Measurements from ENCODE around the gene GCSAM.

GCSAM gene, protein sequence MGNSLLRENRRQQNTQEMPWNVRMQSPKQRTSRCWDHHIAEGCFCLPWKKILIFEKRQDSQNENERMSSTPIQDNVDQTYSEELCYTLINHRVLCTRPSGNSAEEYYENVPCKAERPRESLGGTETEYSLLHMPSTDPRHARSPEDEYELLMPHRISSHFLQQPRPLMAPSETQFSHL

DNA sequence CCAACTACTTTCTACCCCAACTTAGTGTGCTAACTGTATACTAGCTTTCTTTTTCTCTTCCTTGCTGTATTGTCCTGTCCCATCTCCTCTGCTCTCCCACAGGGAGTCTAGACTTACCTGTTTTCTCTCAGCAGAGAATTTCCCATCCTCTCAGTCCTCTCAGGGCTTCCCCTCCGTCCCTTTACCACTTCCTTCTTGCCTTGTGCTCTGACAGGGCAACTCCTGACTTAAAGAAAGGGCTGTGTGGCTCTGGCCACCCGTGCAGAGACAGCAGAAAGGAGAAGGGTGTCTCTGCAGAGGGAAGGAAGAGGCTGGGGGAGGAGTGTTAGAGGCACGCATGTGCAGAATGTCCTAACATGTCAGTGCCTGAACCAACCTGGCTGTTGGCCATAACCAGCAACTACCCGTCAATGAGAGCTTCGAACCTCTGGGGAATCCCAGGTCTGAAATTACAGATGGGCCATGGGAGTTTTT, at the start of gene GCSAM:
TSS of gene GCSAM (minus strand) at position 274 of the 474 bp plus-strand sequence. CDS start at position 146, 128 bp downstream.
- peak; percentile 68 for DNase-seq

DNA sequence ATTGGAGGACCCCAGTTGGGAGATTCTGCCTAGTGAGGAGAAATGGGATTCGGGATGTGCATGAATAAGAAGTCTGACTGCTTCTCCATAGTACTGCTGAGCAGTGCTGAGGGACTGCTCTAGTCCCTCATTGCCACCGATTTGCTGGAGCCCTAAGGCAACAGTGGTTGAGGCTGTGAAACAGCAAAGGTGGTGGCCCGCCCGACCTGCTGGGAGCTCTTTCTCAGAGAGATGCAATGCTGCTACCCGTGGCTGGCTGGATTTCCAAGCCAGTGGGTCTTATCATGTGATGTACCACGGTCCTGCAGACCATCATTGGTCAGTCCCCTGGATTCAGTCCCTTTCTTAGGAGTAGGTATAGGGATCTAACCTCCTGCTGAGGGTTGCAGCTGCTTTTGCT, 42.6 kb upstream of the GCSAM start:
- no peak for DNase-seq

DNA sequence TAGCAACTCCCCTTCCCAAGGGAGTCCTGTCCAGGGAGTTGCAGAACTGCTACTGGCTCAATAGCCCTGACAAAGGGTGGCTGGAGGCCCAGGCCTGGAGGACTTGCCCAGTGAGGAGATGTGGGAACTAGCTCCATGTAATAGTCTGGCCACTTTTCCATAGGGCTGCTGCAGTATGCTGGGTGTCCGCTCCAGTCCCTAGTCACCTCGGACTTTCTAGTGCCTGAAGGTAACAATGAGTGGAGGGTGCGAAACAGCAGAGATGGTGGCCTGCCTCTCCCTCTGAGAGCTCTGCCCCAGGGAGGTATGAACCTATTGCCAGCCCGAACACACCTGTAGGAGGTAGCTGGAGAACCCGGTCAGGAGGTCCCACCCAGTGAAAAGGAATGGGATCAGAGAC, 42.0 kb upstream of the GCSAM start:
- DNase-seq, result no peak

DNA sequence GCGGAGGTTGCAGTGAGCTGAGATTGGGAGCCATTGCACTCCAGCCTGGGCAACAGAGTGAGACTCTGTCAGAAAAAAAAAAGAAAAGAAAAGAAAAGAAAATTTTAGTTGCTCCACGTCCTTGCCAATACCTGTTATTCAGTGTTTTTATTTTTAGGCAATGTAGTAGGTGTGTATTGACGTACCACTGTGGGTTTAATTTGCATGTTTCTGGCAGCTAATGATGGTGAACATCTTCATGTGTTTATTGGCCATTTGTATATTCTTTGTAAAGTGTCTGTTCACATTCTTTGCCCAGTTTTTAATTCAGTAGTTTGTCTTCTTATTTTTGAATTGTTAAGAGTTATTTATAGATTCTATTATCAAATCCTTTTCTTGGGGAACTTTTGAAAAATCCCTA, 38.1 kb upstream of the GCSAM start:
- DNase-seq, result no peak

- no peak for DNase-seq
These were observed 37.0 kb upstream of the GCSAM start for GRCh38 chr3:112170046-112170445.

GRCh38 chr3:112167758-112168157, 34.7 kb upstream of the GCSAM start:
- DNase-seq, result no peak

GRCh38 chr3:112149136-112149535, 16.1 kb upstream of the GCSAM start:
- no peak for DNase-seq

- DNase-seq, result no peak
These were observed 10.6 kb upstream of the GCSAM start for GRCh38 chr3:112143689-112144088.

DNA sequence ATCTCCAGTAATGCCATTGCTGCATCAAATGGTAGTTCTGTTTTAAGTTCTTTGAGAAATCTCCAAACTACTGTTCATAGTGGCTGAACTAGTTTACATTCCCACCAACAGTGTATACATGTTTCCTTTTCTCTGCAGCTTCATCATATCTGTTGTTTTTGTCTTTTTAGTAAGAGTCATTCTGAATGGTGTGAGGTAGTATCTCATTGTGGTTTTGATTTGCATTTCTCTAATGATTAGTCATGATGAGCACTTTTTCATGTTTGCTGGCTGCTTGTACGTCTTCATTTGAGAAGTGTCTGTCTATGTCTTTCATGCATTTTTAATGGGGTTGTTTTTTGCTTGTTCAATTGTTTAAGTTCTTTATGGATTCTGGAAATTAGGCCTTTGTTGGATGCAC, 10.2 kb upstream of the GCSAM start:
- DNase-seq, result no peak

DNA sequence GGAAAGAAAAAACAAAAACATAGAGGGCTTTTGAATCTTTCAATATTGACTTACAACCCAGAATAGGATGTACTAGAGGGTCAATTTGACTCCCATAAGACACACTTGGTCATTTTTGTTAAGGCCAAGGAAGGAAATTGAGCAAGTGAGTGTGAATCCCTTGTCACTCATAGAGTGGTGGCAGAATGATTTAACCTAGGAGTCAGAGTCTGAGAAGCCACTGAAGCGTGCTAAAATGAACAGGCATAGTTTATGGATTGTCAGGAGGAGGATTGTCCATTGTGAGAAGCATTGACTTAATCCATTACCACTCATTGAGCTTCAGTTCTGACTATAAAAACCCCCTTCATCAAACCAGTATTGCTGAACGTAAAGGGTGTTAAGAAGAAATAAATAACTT, 8.2 kb upstream of the GCSAM start:
- no peak for DNase-seq

DNA sequence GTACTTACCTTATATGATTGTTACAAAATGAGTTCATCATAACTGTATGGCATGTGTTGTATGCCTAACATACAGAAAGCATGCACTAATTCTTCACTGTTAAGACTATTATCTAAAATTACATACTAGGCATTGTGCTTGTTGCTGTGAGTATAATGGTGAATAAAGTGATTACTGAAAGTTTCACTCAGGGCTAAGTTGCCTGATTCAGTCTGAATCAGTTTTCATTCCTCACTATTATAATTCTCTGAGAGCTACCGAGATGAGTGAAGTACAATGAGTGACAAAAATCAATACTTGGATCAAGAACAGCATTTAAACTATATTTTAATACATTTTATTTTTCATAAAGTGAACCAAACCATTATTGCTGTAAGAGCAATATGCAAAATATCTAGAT, 7.5 kb upstream of the GCSAM start:
- DNase-seq, result no peak

DNA sequence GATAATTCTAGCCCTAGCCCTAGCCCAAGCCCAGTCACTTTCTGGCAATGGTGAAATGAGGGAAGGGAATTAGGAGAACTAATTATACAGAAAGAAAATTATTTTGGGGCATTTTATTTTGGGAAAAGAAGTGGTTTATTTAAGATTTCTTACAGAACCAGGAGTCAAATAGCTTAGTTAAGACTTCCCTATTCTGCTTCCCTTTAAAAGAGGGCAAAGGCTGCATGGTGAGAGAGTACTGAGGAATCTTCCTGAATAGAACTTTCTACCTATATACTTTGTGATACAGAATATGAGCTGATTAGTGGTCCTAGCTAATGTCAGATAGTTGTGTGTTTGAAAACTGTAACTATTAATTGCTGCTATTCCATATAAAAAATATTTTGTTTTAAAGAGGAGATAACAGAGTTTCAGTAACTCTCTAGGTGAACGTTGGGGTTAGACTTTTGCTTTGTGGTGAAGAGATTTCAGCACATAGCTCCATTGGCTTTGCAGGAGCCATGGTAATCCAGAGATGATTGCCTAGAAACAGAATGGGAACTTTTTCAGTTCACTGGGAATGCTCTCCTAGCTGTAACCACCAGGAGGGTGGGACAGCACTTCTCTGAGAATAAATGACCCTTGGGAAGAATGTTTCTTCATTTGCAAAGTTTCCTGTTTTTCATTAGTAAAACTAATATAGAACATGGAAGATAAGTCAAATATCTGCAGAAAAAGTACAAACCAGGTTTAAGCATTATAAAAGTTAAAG, 5.3 kb upstream of the GCSAM start:
- DNase-seq, result no peak

DNA sequence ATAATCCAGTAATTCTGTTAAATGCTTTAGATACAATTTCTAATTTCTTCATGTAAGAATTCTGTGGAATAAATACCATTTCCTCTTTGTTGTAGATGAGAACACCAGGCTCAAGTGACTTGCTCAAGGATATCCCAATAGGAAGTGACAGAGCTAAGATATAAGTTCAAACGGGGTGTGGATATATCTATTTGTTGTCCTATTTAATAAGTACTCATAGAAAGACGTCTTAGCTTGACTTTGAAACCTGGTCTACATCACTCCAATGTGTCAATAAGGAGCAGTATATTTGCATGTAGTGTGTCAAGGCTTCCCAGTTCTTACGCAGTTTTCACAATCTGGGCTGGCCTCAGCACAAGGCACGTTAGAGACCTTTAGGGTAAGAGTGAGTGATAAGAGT, 4.7 kb upstream of the GCSAM start:
- DNase-seq, result no peak

GRCh38 chr3:112136959-112137693, 4.1 kb upstream of the GCSAM start:
- peak; percentile 51 for DNase-seq

DNA sequence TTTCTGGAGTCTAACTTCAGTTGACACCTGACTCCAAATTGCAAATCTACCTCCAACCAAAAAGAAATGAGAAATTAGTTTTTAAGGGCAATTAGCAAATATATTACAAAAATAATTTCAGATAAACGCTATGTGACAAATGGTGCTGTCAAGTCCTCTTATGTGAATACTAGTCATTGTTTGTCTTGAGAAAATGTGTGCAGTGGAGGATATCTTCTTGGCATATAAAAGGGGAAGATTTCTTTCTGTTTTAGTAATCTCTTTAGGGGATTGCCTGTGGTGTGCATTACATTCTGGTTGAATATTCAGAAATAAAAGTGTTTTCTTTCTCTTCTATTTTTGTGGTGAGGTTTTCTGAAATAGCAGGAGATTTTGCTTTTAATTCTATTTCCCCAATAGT, 3.0 kb upstream of the GCSAM start:
- DNase-seq, result no peak

DNA sequence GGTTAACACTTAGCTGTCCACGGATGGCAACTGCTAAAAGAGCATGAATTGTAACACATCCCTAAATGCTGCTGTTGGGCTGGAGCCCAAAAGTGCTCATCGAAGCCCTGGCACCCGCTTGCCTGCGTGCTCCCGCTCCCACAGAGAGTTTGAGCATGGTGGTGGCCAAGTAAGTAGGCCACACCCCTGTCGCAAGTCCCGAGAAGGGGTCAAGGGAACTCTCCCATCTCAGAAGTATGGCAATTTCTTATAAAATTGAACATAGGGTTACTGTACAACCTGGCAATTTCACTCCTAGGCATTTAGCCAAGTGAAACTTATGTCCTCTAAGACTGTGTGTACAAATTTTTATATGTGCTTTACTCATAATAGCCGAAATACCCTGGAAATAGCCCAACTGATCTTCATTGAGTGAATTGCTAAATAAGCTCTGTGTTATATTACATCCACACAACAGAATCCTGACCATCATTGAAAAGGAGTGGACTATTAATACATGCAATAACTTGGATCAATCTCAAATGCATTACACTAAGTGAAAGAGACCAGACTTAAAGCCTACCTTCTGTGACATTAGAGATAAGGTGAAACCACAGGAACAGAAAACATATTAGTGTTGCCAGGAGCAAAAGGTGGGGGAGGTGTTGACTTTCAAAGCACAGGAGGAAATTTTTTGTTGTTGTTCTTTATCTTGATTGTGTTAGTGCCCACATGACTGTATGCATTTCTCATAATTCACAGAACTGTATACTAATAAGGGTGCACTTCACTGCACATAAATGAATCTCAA, 1.5 kb upstream of the GCSAM start:
- DNase-seq, result no peak

DNA sequence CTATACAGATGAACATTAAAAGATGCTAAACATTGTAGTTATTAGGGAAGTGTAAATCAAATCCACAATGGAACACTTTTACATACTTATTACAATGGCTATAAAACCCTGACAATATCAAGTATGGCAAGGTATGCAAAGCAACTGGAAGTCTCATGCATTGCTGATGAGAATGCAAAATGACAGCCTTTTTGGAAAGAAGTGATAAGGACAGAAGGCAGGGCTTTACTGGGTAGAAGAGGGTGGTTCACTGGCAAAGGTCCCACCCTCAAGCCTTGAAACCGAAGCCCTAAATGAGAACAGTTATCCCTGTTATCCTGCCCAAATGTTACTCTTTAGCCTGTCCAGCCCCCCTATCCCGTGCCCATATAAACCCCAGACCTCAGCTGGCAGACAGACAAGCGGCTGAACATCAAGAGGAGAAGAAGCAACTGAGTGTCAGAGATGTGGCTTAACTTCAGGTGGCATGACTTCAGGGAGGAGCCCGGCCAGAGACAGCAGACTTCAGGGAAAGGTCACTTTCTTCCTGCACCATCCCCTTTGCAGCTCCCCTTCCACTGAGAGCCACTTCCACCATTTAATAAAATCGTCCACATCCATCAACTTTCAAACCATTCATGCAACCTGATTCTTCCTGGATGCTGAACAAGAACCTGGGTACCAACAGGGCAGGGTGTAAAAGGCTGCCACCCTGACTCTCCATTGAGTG, 732 bp upstream of the GCSAM start:
- DNase-seq, result no peak

GRCh38 chr3:112132554-112132953, 494 bp downstream of the GCSAM start:
- DNase-seq, result no peak

DNA sequence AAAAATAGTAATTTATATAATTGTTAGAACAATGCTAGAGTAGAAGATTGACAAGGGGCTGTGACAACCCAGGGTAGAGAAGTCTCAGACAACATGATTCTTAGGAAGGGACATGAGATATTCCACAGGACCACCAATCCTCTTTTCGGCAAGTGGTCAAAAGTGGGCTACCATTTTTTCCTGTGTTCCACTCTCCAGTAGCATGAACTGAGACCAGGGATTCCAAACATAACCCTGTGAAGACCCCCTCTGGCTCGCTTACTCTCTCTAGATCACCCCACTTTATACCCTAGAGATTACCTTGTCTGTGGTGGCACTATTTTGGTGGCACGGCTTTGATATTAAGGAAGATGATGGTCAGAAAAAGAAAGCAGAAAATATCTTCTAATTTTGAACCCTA, 960 bp downstream of the GCSAM start:
- DNase-seq, result no peak

GRCh38 chr3:112131111-112131510, 1.9 kb downstream of the GCSAM start:
- DNase-seq, result no peak

DNA sequence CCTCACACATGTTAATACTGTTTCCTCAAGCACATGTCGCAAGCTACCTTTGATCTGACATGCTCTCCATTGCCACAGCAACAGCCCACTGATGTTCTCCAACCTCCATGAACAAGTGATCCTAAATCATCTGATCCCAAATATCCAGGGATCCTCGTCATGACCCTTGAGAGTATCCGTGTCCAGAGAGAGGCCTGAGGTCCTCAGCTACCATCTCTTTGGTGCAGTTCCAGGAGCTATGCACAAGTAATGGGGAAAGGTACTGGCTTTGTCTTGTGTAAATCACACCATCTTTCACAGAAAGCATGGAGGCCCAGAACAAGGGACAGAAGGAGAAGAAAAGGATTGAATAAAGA, 2.4 kb downstream of the GCSAM start:
- no peak for DNase-seq

DNA sequence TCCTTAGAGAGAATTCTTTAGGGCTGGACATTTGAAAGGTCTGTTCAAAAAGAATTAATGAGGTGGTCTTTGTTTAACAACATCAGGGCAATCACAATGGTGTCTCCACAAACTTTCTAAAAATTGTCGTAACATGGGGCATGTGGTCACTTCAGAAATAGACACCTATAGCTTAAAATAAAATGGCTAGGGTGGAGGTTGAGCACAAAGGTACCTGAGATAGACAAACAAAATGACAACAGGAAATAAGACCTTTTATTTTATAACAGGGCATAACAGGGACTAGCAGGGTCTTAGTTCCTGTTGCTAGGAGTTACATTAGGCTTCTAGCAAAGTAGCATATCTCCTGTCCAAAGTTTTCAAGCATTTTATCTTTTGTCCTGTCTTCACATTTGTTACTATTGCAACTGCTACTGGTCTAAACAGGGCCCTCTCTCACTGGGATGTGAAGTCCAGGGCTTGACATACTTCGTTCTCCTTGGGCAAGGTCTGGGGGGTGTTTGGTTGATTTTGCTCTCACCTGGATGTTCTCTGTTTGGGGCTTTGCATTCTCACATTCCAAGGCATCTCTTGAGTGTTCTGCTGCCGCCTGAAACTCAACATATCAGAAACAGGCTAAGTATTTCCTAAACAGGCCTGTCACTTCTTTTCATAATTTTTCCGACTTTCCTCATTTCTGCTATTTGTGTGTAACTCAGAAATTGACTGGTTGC, 3.0 kb downstream of the GCSAM start:
- DNase-seq, result no peak
